IMR-90 (cell line): ENCODE results near the gene NOX4. TPM values are rescaled to one million over a fixed set of nuclear protein-coding genes. Genes with fewer than 3 reads are reported as not detected.
A peak's percentile ranks its signal among the peaks of the same experiment; 100 is the strongest.

Source experiments
- ATAC-seq: fragments of 200-7000 bp; cut with Tn5 transposase; 2 replicates; pipeline ENCODE4 v1.9.1; 2020; ENCODE audit warnings: low read depth, mild to moderate bottlenecking, moderate library complexity
- BruUV-seq: library from RNA; stranded (reverse); fragments of 400-500 nt; replicated peaks from 2 replicates; lab custom pipeline; 2021; lab: Mats Ljungman, UMichigan
- CTCF ChIA-PET: fragments of 300-600 bp; formaldehyde crosslinking; extraction: SDS; loops from one replicate; lab custom pipeline; 2021; ENCODE audit warnings: antibody characterized with exemption; lab: Yijun Ruan, JAX
- POLR2A ChIA-PET: fragments of 300-600 bp; sonication (Branson Sonifier 250); formaldehyde crosslinking; loops from one replicate; lab custom pipeline; 2022; ENCODE audit warnings: antibody characterized with exemption; ENCODE audit not compliant: unreplicated experiment; lab: Charles Lee
- DNase-seq: peaks from one replicate; pipeline ENCODE4 v3.0.0; 2013
- H2AFZ ChIP-seq: replicated peaks from 2 replicates; pipeline ENCODE3; 2013; ENCODE audit warnings: low read length, mild to moderate bottlenecking; ENCODE audit not compliant: poor library complexity
- H2AK5ac ChIP-seq: 2 replicates; pipeline ENCODE4 v1.6.1; 2013; ENCODE audit warnings: low read depth, low read length, inconsistent platforms
- H2AK9ac ChIP-seq: replicated peaks from 2 replicates; pipeline ENCODE3; 2013; ENCODE audit warnings: mild to moderate bottlenecking, low read depth, low read length, moderate library complexity; ENCODE audit not compliant: poor library complexity
- H2BK120ac ChIP-seq: 2 replicates; pipeline ENCODE4 v1.6.1; 2013; ENCODE audit warnings: low read depth, low read length, inconsistent platforms
- H2BK15ac ChIP-seq: 3 replicates; pipeline ENCODE4 v1.6.1; 2013; ENCODE audit warnings: low read depth, low read length, inconsistent platforms
- H2BK20ac ChIP-seq: 2 replicates; pipeline ENCODE4 v1.6.1; 2013; ENCODE audit warnings: low read depth, mild to moderate bottlenecking, inconsistent platforms, low read length, moderate library complexity
- H2BK5ac ChIP-seq: 2 replicates; pipeline ENCODE4 v1.6.1; 2013; ENCODE audit warnings: mild to moderate bottlenecking, low read depth, low read length, inconsistent platforms; ENCODE audit not compliant: poor library complexity, severe bottlenecking
- H3K14ac ChIP-seq: replicated peaks from 2 replicates; pipeline ENCODE4 v1.6.1; 2013; ENCODE audit warnings: low read depth, low read length, inconsistent platforms
- H3K18ac ChIP-seq: 2 replicates; pipeline ENCODE4 v1.6.1; 2013; ENCODE audit warnings: low read depth, low read length, control low read depth
- H3K23ac ChIP-seq: 2 replicates; pipeline ENCODE4 v1.6.1; 2013; ENCODE audit warnings: low read depth, low read length, inconsistent platforms
- H3K27ac ChIP-seq: 2 replicates; pipeline ENCODE4 v1.5.1; 2013; ENCODE audit warnings: mild to moderate bottlenecking, control low read depth, low read length; ENCODE audit not compliant: insufficient read depth
- H3K27me3 ChIP-seq: 2 replicates; pipeline ENCODE4 v1.6.1; 2013; ENCODE audit warnings: low read length; ENCODE audit not compliant: control insufficient read depth, insufficient read depth
- H3K36me3 ChIP-seq: 2 replicates; pipeline ENCODE4 v1.6.1; 2013; ENCODE audit warnings: low read length, mixed read lengths; ENCODE audit not compliant: control insufficient read depth, insufficient read depth
- H3K4ac ChIP-seq: 2 replicates; pipeline ENCODE4 v1.6.1; 2013; ENCODE audit warnings: low read depth, low read length, inconsistent platforms
- H3K4me1 ChIP-seq: 2 replicates; pipeline ENCODE4 v1.6.1; 2013; ENCODE audit warnings: low read length, mixed read lengths; ENCODE audit not compliant: control insufficient read depth, insufficient read depth
- H3K4me2 ChIP-seq: 2 replicates; pipeline ENCODE4 v1.6.1; 2013; ENCODE audit warnings: low read depth, mild to moderate bottlenecking, control low read depth, low read length, moderate library complexity
- H3K4me3 ChIP-seq: 2 replicates; pipeline ENCODE4 v1.5.1; 2013; ENCODE audit warnings: low read depth, mild to moderate bottlenecking, control low read depth, low read length, moderate library complexity; ENCODE audit not compliant: insufficient read depth
- H3K56ac ChIP-seq: 2 replicates; pipeline ENCODE4 v1.6.1; 2013; ENCODE audit warnings: low read length, inconsistent platforms; ENCODE audit not compliant: insufficient read depth; ENCODE audit errors: extremely low read depth
- H3K79me1 ChIP-seq, 2 experiments: 2 replicates each; pipeline ENCODE4 v1.6.1; 2013; ENCODE audit warnings: low read length in 2 of 2, inconsistent platforms in 1 of 2, low read depth in 1 of 2
- H3K9ac ChIP-seq: 2 replicates; pipeline ENCODE4 v1.6.1; 2013; ENCODE audit warnings: low read depth, low read length, control low read depth
- H3K9me1 ChIP-seq: 2 replicates; pipeline ENCODE4 v1.6.1; 2013; ENCODE audit warnings: low read length, inconsistent platforms; ENCODE audit not compliant: insufficient read depth
- H3K9me3 ChIP-seq: 2 replicates; pipeline ENCODE4 v1.6.1; 2013; ENCODE audit warnings: low read length; ENCODE audit not compliant: control insufficient read depth, insufficient read depth
- H4K20me1 ChIP-seq: 2 replicates; pipeline ENCODE4 v1.6.1; 2013; ENCODE audit warnings: low read length, inconsistent platforms; ENCODE audit not compliant: insufficient read depth
- H4K5ac ChIP-seq: 2 replicates; pipeline ENCODE4 v1.6.1; 2013; ENCODE audit warnings: mild to moderate bottlenecking, low read depth, low read length, control low read depth
- H4K8ac ChIP-seq, 2 experiments: 2 replicates each; pipeline ENCODE4 v1.6.1; 2013; ENCODE audit warnings: low read depth in 2 of 2, low read length in 2 of 2, control low read depth in 1 of 2, inconsistent platforms in 1 of 2
- H4K91ac ChIP-seq: 2 replicates; pipeline ENCODE4 v1.6.1; 2013; ENCODE audit warnings: low read depth, low read length, inconsistent platforms; ENCODE audit not compliant: insufficient read depth
- BHLHE40 ChIP-seq: fragments of 150-350 bp; IDR thresholded peaks from 2 replicates; pipeline ENCODE4 v1.6.1; 2016; ENCODE audit warnings: mild to moderate bottlenecking, low read depth, low read length
- CEBPB ChIP-seq: IDR thresholded peaks from 2 replicates; pipeline ENCODE4 v1.6.1; 2012; ENCODE audit warnings: low read depth, low read length, improper control_type of control experiment
- CHD1 ChIP-seq: IDR thresholded peaks from 2 replicates; pipeline ENCODE4 v1.6.1; 2012; ENCODE audit warnings: low read depth, low read length, improper control_type of control experiment
- FOS ChIP-seq: fragments of 150-350 bp; IDR thresholded peaks from 2 replicates; pipeline ENCODE4 v1.6.1; 2016; ENCODE audit warnings: low read depth, low read length
- MAFK ChIP-seq: IDR thresholded peaks from 2 replicates; pipeline ENCODE4 v1.6.1; 2012; ENCODE audit warnings: low read depth, low read length, improper control_type of control experiment
- MXI1 ChIP-seq: IDR thresholded peaks from 2 replicates; pipeline ENCODE4 v1.6.1; 2012; ENCODE audit warnings: low read depth, mild to moderate bottlenecking, low read length, moderate library complexity, borderline replicate concordance
- POLR2A ChIP-seq: IDR thresholded peaks from 2 replicates; pipeline ENCODE4 v1.6.1; 2012; ENCODE audit warnings: mild to moderate bottlenecking, low read depth, low read length
- RAD21 ChIP-seq: IDR thresholded peaks from 2 replicates; pipeline ENCODE4 v1.6.1; 2012; ENCODE audit warnings: low read length, improper control_type of control experiment
- RCOR1 ChIP-seq: IDR thresholded peaks from 2 replicates; pipeline ENCODE4 v1.6.1; 2012; ENCODE audit warnings: mild to moderate bottlenecking, low read length, improper control_type of control experiment; ENCODE audit not compliant: insufficient replicate concordance
- RFX5 ChIP-seq: IDR thresholded peaks from 2 replicates; pipeline ENCODE4 v1.8.0; 2012; ENCODE audit warnings: low read depth, mild to moderate bottlenecking, low read length, moderate library complexity
- SMC3 ChIP-seq: fragments of 150-350 bp; IDR thresholded peaks from 2 replicates; pipeline ENCODE4 v1.6.1; 2016; ENCODE audit warnings: low read depth, mild to moderate bottlenecking, antibody characterized with exemption, low read length, moderate library complexity
- WGBS, 2 experiments: methylation state at CpG; one replicate each; pipeline versions ENCODE4 v1.1.5 to v1.1.7; 2013; ENCODE audit warnings: missing lambda C conversion rate in 2 of 2; ENCODE audit not compliant: insufficient read length in 1 of 2; ENCODE audit errors: extremely low coverage in 2 of 2; 5-methylcytosine and 5-hydroxymethylcytosine counted together
- dilution Hi-C: fragments of 300-500 bp; cut with HindIII; formaldehyde crosslinking; loops from one replicate; pipeline ENCODE4 v1.14.3; 2018; ENCODE audit warnings: low sequenced_read_pairs; ENCODE audit not compliant: unreplicated experiment
- in situ Hi-C: fragments of 300-500 bp; cut with MboI; formaldehyde crosslinking; loops from 3 replicates; pipeline ENCODE4 v1.14.3; 2019; ENCODE audit warnings: low sequenced_read_pairs, inconsistent platforms, mixed read lengths
- intact Hi-C: fragments of 100-400 bp; cut with micrococcal nuclease; formaldehyde crosslinking; loops from 2 replicates; pipeline ENCODE4 v1.10.0; 2022
- polyA plus RNA-seq, 3 experiments: library from polyadenylated mRNA; depleted of rRNA; stranded (reverse); fragments of >200 nt; gene quantifications; 2 replicates each; pipeline ENCODE4 v1.2.3, GENCODE V29; 2012; ENCODE audit warnings: low replicate concordance in 1 of 3
- total RNA-seq: library from RNA; depleted of rRNA; stranded (reverse); fragments of >200 nt; gene quantifications from 2 replicates; pipeline ENCODE4 v1.2.3, GENCODE V29; 2012
- TF ChIP-seq, protein P1 (sequence below): fragments of 150-350 bp; IDR thresholded peaks from 2 replicates; pipeline ENCODE4 v1.6.1; 2016; ENCODE audit warnings: low read depth, mild to moderate bottlenecking, low read length, moderate library complexity, borderline replicate concordance
- TF ChIP-seq, protein P2 (sequence below): conservative IDR thresholded peaks from 2 replicates; pipeline ENCODE4 v1.5.1; 2012; ENCODE audit warnings: mild to moderate bottlenecking, low read depth, low read length, improper control_type of control experiment
- TF ChIP-seq, protein P3 (sequence below): fragments of 150-350 bp; IDR thresholded peaks from 2 replicates; pipeline ENCODE4 v1.6.1; 2017; ENCODE audit warnings: mild to moderate bottlenecking, antibody characterized with exemption, low read length, low read depth

The NOX4 gene
- total and polyA plus RNA-seq, 2 of the 4 experiments (the other 2 are of a cell fraction) = 4.7 to 11.7 TPM

DNA sequence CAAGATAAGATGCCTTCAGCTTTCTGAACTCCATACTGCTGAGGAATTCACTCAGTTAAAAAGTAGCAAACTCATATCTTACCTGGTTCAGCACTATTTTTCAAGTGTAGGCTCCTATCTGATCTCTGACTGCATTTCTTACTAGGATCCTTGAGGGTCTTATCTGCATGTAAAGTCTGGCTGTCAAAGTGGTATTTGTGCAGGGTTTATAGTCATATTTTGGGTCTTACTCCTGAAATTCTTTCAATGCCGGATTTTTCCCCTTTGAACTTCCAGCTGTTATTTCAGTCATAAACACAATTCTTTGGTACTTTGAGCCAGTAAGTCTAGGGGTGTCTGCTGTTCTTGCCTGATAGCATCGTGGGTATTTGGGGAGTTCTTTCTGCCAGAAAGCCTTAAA, 25.3 kb upstream of the NOX4 start:
- H3K4me3 ChIP-seq = no peak overlapping the region
- no peaks in the 10 kb centered on the region for H3K79me1 ChIP-seq
- H3K9ac ChIP-seq = no peak overlapping the region
- POLR2A ChIA-PET = no interaction called here
- no peaks in the 10 kb centered on the region for H3K27me3 ChIP-seq
- no peak for DNase-seq
- H2BK20ac ChIP-seq = no peak overlapping the region
- H3K36me3 ChIP-seq = no peaks in the 10 kb centered on the region
- no peak overlapping the region for H3K4ac ChIP-seq
- no peak overlapping the region for H2BK120ac ChIP-seq
- H2BK5ac ChIP-seq = no peak overlapping the region
- CTCF ChIA-PET = no interaction called here
- H4K8ac ChIP-seq = no peak overlapping the region
- 0 out of 2 replicates have a peak overlapping the region, but pooled peaks have one; percentile 41 for H4K5ac ChIP-seq
- peak overlapping the region; percentile 24 for H2AFZ ChIP-seq
- H3K4me1 ChIP-seq = no peaks in the 10 kb centered on the region
- no peaks in the 10 kb centered on the region for H3K9me1 ChIP-seq
- no peak for ATAC-seq
- no TSS peak for BruUV-seq
- H3K9me3 ChIP-seq = no peaks in the 10 kb centered on the region
- H2AK9ac ChIP-seq = no peak overlapping the region
- WGBS, 2 experiments = no CpG with 5 or more reads among the region's 2 CpGs
- H3K27ac ChIP-seq = no peak overlapping the region
- peak overlapping the region; percentile 29; the same call in 1 of the 2 replicates for H3K18ac ChIP-seq
- no peaks in the 10 kb centered on the region for H4K20me1 ChIP-seq
- no peak overlapping the region for H3K14ac ChIP-seq
- TF ChIP-seq, protein P1, sequence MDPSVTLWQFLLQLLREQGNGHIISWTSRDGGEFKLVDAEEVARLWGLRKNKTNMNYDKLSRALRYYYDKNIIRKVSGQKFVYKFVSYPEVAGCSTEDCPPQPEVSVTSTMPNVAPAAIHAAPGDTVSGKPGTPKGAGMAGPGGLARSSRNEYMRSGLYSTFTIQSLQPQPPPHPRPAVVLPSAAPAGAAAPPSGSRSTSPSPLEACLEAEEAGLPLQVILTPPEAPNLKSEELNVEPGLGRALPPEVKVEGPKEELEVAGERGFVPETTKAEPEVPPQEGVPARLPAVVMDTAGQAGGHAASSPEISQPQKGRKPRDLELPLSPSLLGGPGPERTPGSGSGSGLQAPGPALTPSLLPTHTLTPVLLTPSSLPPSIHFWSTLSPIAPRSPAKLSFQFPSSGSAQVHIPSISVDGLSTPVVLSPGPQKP = no peak
- TF ChIP-seq MXI1 (no peak), FOS (no peak), SMC3 (no peak), CEBPB (no peak), RAD21 (no peak), MAFK (no peak), CHD1 (no peak), BHLHE40 (no peak), POLR2A (no peak), RCOR1 (no peak), RFX5 (no peak)
- TF ChIP-seq, protein P2, sequence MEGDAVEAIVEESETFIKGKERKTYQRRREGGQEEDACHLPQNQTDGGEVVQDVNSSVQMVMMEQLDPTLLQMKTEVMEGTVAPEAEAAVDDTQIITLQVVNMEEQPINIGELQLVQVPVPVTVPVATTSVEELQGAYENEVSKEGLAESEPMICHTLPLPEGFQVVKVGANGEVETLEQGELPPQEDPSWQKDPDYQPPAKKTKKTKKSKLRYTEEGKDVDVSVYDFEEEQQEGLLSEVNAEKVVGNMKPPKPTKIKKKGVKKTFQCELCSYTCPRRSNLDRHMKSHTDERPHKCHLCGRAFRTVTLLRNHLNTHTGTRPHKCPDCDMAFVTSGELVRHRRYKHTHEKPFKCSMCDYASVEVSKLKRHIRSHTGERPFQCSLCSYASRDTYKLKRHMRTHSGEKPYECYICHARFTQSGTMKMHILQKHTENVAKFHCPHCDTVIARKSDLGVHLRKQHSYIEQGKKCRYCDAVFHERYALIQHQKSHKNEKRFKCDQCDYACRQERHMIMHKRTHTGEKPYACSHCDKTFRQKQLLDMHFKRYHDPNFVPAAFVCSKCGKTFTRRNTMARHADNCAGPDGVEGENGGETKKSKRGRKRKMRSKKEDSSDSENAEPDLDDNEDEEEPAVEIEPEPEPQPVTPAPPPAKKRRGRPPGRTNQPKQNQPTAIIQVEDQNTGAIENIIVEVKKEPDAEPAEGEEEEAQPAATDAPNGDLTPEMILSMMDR = no peak
- TF ChIP-seq, protein P3, sequence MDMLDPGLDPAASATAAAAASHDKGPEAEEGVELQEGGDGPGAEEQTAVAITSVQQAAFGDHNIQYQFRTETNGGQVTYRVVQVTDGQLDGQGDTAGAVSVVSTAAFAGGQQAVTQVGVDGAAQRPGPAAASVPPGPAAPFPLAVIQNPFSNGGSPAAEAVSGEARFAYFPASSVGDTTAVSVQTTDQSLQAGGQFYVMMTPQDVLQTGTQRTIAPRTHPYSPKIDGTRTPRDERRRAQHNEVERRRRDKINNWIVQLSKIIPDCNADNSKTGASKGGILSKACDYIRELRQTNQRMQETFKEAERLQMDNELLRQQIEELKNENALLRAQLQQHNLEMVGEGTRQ = no peak
- 0 out of 2 replicates have a peak overlapping the region, but pooled peaks have one; percentile 16 for H3K23ac ChIP-seq
- H4K91ac ChIP-seq = no peak overlapping the region
- dilution Hi-C loops = no loop called here
- H3K4me2 ChIP-seq = no peak overlapping the region
- H3K56ac ChIP-seq = no peak overlapping the region
- H2BK15ac ChIP-seq = no peak overlapping the region
- in situ Hi-C loops = no loop called here
- no peak overlapping the region for H2AK5ac ChIP-seq
- intact Hi-C loops = no loop called here
